ENCODE results near the gene USP22.
A peak's percentile ranks its signal among the peaks of the same experiment; 100 is the strongest.
"Not testable (repeated sequence)": the region's sequence is repeated elsewhere in the genome, so short reads cannot be mapped to it uniquely, and the experiment has no call there.

USP22 gene

DNA sequence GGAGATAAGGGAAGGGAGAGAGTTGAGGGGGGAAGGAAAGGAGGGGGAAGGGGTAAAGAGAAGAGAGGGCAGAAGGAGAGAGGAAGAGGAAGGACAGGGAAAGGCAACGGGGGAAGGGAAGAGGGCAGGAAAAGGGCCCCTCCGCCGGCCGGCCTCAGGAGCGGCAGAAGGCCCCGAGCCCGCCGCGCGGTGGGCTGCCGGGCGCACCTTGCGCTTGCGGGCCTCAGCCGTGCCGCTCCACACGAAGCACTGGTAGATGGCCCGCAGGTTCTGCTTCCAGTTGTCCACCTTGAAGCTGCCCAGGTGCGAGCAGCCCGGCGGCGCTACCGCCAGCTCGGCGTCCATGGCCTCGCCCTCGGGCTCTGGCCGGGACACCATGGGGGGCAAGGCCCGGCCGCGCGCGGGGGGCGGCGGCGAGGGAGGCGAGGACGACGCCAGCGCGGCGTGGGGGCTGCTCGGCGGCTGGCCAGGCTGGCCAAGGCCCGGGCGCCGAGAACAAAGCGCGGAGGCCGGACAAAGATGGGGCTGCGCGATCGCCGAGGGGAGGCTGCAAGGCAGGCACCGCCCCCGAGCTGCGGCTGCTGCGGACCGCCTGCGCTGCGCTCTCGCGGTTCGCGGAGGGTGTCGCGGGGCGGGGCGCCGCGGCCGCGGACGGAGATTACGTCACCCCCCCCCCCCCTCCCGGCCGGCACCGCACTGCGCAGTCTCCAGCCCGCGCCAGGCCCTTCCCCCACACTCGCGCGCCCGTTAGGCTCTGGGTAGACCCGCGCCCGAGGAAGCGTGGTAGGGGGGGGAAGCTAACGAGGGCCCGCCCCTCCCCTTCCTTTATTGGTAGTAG, at the start of gene USP22:
USP22 (minus strand) TSS at position 554 of the 838 bp plus-strand sequence; CDS start at position 378, 176 bp downstream.
- DNase-seq, result peak; percentile 59

DNA sequence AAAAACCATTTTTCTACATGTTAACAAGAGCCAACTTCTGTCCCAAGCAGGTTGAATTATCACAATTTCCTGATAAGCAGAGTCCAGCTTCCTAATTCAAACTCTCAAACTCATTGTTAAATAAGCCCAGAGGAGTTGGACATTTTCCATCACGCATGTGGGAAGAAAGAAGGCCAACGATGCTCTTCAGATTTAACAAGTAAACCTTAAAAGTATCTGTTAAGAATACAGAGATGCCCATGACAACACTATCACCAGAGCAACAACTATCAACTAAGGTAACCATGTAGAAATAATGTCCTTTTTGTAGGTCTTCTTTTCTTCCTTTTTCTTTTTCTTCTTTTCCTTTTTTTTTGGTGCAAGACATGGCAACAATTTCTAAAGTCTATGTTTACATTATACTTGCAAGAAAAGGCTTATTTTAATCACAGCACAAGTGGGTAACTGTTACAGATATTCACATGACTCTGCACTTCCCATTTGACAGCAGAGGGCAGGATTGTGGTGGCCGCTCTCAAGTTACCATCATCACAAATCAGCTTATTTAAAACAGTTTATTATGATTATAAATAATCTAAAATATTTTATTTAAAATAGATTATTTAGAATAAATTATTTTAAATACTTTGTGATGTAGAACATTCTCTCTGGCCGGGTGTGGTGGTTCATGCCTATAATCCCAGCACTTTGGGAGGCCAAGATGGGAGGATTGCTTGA, 48.2 kb upstream of the USP22 start:
- no peak for DNase-seq

DNA sequence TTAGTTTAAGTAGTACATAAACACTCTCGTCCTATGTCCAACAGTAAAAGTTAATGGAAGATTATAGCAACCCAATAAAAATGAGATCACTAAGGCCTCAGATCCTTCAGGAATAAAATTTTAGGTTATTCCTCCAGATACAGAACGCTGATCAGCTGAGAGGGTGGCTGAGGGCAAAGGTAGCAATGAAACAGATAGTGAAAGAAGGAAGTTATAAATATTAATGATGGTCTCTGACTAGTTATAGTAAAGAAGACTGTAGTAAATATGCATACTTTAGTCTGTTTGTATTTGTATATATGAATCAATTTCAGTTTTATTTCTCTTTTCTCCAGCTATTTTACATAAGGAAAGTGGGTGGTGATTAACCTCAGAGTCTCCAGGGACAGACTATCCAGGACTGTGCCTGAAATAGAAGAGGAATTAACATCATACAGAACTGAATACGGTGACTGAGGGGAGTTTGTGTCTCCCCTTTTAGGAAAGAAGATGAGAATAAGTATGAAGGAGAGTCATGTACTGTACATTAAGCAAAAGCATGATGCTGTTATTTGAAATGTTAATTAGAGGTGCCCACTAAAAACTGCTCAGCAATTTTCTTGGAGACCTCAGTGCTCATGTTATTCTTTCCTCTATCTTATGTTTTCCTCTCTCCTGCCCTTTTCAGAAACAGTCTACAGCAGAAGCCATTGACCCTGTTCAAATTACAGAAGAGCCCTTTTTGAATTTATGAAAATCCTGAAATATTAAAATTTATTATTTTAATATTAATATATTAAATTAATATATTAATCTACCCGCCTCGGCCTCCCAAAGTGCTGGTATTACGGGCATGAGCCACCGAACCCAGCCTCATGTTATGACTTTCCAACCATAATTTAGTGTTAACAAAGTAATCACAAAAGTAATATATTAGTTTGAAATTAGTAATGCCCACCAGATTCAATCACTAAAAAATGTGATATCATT, 47.4 kb upstream of the USP22 start:
- DNase-seq, result no peak

DNA sequence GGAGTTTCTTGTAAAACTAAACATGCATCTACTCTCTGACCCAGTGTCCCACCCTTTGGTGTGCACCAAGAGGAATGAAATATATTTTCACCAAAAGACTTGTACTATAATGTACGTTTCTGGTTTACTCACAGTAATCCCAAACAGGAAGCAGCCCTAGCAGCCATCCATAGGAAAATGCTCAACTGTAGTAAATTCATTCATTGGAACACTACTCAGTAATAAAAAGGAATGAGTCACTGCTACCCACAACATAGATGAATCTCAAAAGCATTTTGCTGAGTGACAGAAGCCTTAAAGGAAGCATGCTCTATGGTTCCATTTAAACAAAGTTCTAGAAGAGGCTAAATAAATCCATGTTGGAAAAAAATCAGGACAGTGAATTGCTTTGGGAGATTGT, 46.3 kb upstream of the USP22 start:
- no peak for DNase-seq

- DNase-seq, result no peak
These were observed 42.9 kb upstream of the USP22 start for GRCh38 chr17:21085707-21086106.

GRCh38 chr17:21085280-21085679, 42.5 kb upstream of the USP22 start:
- DNase-seq, result not testable (repeated sequence)

DNA sequence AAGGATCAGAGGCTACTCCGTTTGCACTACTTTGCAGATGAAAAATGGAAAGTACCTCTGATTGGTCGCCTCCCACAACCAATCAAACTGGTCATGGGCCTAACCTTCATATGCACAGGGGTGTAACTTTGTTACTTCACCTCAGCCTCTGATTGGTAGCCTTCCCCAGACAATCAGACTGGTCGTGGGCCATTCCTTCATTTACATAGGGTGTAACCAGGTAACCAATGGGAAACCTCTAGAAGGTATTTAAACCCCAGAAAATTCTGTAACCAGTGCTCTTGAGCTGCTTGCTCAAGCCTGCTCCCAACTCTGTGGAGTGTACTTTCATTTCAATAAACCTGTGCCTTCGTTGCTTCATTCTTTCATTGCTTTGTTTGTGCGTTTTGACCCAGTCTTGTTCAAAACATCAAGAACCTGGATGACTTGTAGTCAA, 39.2 kb upstream of the USP22 start:
- no peak for DNase-seq

DNA sequence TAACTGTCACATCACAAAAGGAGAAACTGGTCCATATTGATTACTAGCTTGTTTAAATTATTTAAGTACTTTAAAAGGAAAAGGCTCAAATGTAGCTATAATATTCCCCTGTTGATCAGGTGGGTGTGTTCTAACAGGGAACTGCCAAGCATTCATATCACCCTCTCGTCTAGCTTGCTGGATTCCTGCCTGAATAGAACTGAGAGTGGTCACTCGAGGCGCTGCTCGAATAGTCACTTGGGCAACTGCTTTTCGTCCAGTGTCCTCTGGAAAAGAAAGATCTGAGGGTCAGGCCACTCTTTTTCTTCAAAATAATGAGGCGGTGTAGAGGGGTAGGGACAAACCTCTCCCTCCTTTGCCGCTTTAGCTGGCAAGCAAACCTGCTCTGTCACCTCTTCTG, 36.4 kb upstream of the USP22 start:
- DNase-seq, result no peak

DNA sequence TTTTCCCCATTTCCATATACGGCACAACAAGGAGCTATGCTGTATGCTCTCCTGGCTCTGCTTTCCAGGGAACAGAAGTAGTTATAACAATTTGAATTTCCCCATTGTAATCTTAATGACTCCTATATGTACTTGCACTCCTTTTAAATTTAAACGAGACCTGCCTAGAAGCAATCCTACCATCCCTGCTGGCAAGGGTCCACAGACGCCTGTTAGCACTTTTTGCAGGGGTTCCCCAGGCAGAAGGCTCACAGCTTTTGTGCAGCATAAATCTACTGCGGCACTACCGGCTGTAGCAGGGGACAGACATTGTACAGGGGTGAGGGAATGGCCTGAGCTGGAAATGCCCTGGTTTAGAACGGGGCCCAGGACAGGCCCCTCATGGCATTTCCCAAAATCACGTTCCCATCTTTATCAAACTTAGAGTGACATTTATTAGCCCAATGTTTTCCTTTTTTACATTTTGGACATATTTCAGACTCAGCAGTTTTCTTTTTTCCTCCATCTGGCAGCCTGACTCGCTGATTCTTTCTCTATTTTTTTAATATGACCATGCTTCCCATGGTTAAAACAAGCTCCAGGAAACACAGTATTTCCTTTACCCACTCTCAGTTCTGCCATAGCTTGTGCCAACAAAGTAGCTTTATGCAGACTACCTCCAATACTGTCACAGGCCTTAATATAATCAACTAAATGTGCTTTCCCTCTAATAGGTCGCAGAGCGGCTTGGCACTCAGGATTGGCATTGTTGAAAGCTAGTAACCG, 35.4 kb upstream of the USP22 start:
- DNase-seq, result no peak

DNA sequence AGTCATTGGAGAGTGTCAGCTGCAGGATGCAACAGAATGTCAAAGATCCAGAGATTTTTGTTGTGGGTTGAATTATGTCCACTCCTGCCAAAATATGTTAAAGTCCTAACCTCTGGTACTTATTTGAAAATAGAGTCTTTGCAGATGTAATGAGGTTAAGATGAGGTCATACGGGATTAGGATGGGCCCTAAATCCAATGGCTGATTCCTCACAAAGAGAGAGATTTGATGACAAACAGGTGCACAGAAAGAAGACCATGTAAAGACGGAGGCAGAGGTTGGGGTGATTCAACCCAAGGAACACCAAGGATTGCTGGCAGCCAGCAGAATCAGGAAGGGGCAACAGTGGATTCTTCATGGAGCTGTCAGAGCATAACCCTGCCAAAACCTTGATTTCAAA, 34.5 kb upstream of the USP22 start:
- DNase-seq, result no peak

- no peak for DNase-seq
These were observed 33.4 kb upstream of the USP22 start for GRCh38 chr17:21076242-21076641.

DNA sequence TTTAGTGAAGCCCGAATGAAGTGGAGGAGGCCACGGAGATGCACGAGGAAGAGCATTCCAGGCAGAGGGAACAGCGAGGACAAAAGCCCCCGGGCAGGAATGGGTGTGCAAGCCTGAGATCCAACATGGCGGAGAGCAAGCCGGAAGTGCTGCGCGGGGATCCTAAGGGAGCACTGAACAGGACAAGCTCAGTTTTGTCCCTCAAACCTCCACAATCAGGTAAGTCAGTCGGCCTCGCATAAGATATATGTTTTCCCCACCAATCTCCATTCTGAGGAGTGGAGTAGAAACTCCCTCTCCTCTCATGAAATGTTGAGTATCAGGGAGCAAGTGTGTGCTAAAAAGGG, 32.9 kb upstream of the USP22 start:
- no peak for DNase-seq

GRCh38 chr17:21072745-21073197, 30.0 kb upstream of the USP22 start:
- DNase-seq, result no peak

DNA sequence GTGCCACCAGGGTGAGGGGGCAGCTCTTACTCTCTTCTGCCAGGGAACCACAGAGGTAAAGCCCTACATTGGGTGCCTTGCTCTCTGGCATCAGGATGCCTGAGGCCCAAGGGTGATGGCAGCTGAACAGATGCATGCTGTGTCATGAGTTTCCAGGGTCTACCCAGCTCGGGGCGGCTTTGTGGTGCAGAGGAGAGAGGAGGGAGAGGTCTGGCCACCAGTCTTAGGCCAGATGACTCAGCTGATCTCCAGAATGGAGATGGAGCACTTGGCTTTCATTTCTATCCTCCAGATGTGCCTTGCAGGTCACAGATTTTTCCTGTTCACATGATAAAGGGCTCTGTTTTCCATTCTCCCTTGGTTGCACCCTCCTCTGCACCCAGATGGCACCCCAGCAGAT, 23.6 kb upstream of the USP22 start:
- DNase-seq, result no peak

DNA sequence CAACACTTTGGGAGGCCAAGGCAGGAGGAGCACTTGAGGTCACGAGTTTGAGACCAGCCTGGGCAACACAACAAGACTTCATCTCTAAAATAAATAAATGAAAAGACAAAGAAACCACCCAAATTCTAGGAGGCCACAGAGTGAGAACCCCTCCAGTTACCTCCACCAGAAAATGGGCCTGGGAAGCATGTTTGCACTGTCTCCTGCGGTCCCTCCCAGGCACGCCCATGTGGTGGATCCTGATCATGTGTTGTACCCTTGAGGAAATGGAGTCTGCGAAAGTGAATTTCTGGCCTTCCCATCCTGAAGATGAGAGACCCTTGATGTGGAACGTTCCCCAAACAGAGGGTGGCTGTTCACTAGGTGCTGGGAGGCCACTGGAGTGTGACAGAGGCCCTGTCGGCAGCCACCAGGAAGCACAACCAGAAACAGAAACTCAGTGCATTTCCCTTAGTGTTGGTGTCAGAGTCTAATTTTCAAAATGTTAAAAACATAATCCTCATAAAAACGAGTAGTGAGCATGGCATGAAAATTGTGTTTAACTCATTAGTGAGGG, 19.2 kb upstream of the USP22 start:
- no peak for DNase-seq

GRCh38 chr17:21061158-21061835, 18.5 kb upstream of the USP22 start:
- no peak for DNase-seq

GRCh38 chr17:21059761-21060160, 16.9 kb upstream of the USP22 start:
- DNase-seq, result no peak

GRCh38 chr17:21058098-21058893, 15.5 kb upstream of the USP22 start:
- no peak for DNase-seq

DNA sequence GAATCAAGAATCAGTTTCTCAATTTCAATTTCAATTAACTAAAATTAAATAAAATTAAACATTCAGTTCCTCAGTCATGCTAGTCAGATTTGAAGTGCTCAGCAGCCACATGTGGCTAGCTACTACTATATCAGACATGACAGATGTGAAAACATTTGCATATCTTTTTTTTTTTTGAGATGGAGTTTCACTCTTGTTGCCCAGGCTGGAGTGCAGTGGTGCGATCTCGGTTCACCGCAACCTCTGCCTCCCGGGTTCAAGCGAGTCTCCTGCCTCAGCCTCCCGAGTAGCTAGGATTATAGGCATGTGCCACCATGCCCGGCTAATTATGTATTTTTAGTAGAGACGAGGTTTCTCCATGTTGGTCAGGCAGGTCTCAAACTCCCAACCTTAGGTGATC, 10.2 kb upstream of the USP22 start:
- DNase-seq, result not testable (repeated sequence)

DNA sequence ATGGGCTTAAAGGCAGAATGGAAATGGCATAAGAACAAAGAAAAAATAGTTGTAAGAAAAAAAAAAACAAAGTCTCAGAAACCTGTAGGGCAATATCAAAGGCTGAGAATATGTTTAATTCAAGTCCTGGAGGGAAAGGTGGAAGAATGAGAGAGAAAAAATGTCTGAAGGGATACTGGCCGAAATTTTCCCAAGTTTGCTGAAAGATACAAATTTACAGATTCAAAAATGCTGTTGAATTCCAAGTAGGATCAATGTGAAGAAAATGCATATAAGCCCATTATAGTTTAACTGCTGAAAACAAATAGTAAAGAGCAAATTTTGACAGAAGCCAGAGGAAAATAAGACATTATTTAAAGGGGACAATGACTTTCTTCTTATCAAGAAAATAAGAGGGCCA, 6.6 kb upstream of the USP22 start:
- DNase-seq, result no peak

DNA sequence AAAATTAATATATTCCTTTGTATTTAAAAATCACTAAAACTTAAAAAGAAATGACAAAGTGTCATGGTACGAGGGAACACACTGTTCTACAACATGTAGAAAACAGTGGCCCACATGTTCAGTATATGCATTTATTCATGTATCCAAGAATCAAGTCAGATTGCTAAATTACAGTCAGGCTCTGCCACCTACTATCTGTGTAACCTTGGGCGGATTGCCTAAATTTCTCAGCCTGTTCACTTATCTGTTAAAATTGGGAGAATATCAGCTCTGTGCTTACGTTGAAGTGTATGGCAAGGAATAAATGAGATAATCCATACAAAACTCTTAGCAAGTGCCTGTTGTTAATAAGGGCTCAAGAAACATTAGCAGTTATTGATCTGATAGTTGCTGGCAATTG, 3.4 kb upstream of the USP22 start:
- no peak for DNase-seq
